HepG2 (cell line): Measurements from ENCODE around the gene THADA. TPM values are rescaled to one million over a fixed set of nuclear protein-coding genes. Genes with fewer than 3 reads are reported as not detected.
A peak's percentile ranks its signal among the peaks of the same experiment; 100 is the strongest.

Source experiments
- ARID2 ChIP-seq: sonication (generic); formaldehyde crosslinking; IDR thresholded peaks from 2 replicates; pipeline ENCODE4 v1.8.1; 2022; ENCODE audit warnings: mild to moderate bottlenecking, missing genetic modification reagents, borderline replicate concordance
- CENPX ChIP-seq: sonication (generic); formaldehyde crosslinking; IDR thresholded peaks from 2 replicates; pipeline ENCODE4 v1.9.0; 2021; ENCODE audit warnings: mild to moderate bottlenecking, missing genetic modification reagents, moderate library complexity
- EED ChIP-seq: sonication (generic); formaldehyde crosslinking; IDR thresholded peaks from 2 replicates; pipeline ENCODE4 v1.5.0; 2020; ENCODE audit warnings: mild to moderate bottlenecking, missing genetic modification reagents
- ELF3 ChIP-seq: IDR thresholded peaks from 2 replicates; pipeline ENCODE4 v1.6.1; 2016; ENCODE audit warnings: missing genetic modification reagents, missing compliant biosample characterization
- FOXP1 ChIP-seq, 2 experiments: fragments of 450-650 bp in 1 of 2; IDR thresholded peaks; 2 replicates each; pipeline ENCODE4 v1.6.1; 2017 to 2018; ENCODE audit warnings: antibody characterized with exemption in 1 of 2
- GATAD2A ChIP-seq: IDR thresholded peaks from 2 replicates; pipeline ENCODE4 v1.6.1; 2016
- MAFK ChIP-seq, 2 experiments: IDR thresholded peaks in 1 of 2; conservative IDR thresholded peaks in 1 of 2; 2 replicates each; pipeline ENCODE4 v1.6.1; 2011; ENCODE audit warnings: improper control_type of control experiment in 2 of 2, low read length in 2 of 2
- NR2F1 ChIP-seq, 2 experiments: fragments of 450-650 bp in 1 of 2; formaldehyde crosslinking in 1 of 2; IDR thresholded peaks; 2 replicates each; pipeline versions ENCODE4 v1.5.0 to v1.6.1; 2016 to 2020; ENCODE audit warnings: mild to moderate bottlenecking in 1 of 2, missing compliant biosample characterization in 1 of 2, missing genetic modification reagents in 1 of 2, moderate library complexity in 1 of 2
- PHB2 ChIP-seq: fragments of 450-650 bp; IDR thresholded peaks from 2 replicates; pipeline ENCODE4 v1.6.1; 2018; ENCODE audit not compliant: partially characterized antibody
- POLR2G ChIP-seq: fragments of 200-400 bp; formaldehyde crosslinking; IDR thresholded peaks from 2 replicates; pipeline ENCODE4 v1.6.1; 2018; ENCODE audit warnings: mild to moderate bottlenecking, low read depth, low read length, moderate library complexity
- SCMH1 ChIP-seq: sonication (generic); formaldehyde crosslinking; IDR thresholded peaks from 2 replicates; pipeline ENCODE4 v1.9.0; 2021; ENCODE audit warnings: missing genetic modification reagents, mild to moderate bottlenecking, borderline replicate concordance
- ZNF274 ChIP-seq: sonication (generic); formaldehyde crosslinking; IDR thresholded peaks from 2 replicates; pipeline ENCODE4 v1.5.1; 2020; ENCODE audit warnings: mild to moderate bottlenecking, missing genetic modification reagents
- polyA plus RNA-seq, 8 experiments: library from polyadenylated mRNA; depleted of rRNA in 3 of 8; stranded (reverse) in 7 of 8; unstranded in 1 of 8; fragments of >200 nt; fragmentation: Illumina TruSeq in 4 of 8; extraction: Trizol in 4 of 8; gene quantifications; 2 replicates each; pipeline versions ENCODE4 v1.2.1 to v1.2.3, GENCODE V29; 2011 to 2016; ENCODE audit warnings: low read depth in 4 of 8, missing spikeins in 1 of 8, mixed read lengths in 1 of 8; ENCODE audit not compliant: insufficient read depth in 1 of 8
- total RNA-seq, 5 experiments: library from RNA; depleted of rRNA; stranded (reverse); fragments of >200 nt; fragmentation: Illumina TruSeq; extraction: Trizol; gene quantifications; 2 replicates each; pipeline ENCODE4 v1.2.3, GENCODE V29; 2016; ENCODE audit warnings: low read depth in 1 of 5
- TF ChIP-seq, protein P1 (sequence below), 2 experiments: sonication (generic) in 1 of 2; formaldehyde crosslinking in 1 of 2; IDR thresholded peaks; 2 replicates each; pipeline versions ENCODE4 v1.6.1 to v1.9.0; 2014 to 2022; ENCODE audit warnings: antibody characterized with exemption in 1 of 2, borderline replicate concordance in 1 of 2, inconsistent platforms in 1 of 2, low read depth in 1 of 2, missing genetic modification reagents in 1 of 2
- TF ChIP-seq, protein P2 (sequence below): sonication (generic); formaldehyde crosslinking; IDR thresholded peaks from 2 replicates; pipeline ENCODE4 v1.4.0; 2020; ENCODE audit warnings: missing genetic modification reagents
- TF ChIP-seq, protein P3 (sequence below): sonication (generic); formaldehyde crosslinking; conservative IDR thresholded peaks from 2 replicates; pipeline ENCODE4 v1.4.0; 2020; ENCODE audit warnings: missing genetic modification reagents

Gene THADA
- total and polyA plus RNA-seq, 2 of the 13 experiments (the other 11 are each of a cell fraction or from before 2014, with no cell fraction given) = 12.7 to 21.7 TPM

DNA sequence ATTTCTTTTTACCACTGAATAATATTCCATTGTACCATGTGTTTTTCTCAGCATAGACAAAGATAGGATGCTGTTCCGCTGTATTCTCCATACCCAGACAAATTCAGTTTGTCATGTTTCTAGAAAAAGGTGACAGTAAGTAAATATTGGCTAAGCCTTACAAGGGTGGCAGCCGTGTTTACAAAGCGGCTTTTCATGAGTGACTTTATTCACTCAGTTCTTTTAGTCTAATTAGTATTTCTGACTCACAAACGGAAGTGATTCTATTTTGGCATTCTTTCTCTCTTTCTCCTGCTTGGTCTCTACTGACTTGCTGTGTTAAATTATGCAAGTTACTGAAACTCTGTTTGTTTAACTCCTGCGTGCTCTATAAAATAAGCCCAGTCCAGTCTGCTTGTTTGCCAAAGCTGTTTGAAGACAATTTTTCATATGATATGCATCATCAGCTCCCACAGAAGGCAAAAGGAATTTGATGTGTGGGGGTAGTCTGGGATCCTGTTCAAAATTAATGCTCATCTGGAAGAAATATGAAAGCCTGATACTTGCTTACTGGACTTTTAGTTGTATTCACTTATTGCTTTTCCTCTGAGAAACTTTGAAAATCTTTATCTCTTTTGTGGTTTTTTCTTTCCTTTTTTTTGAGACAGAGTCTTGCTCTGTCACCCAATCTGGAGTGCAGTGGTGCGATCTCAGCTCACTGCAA lies 38.9 kb upstream of the THADA start (continued):
- TF ChIP-seq, protein P1, sequence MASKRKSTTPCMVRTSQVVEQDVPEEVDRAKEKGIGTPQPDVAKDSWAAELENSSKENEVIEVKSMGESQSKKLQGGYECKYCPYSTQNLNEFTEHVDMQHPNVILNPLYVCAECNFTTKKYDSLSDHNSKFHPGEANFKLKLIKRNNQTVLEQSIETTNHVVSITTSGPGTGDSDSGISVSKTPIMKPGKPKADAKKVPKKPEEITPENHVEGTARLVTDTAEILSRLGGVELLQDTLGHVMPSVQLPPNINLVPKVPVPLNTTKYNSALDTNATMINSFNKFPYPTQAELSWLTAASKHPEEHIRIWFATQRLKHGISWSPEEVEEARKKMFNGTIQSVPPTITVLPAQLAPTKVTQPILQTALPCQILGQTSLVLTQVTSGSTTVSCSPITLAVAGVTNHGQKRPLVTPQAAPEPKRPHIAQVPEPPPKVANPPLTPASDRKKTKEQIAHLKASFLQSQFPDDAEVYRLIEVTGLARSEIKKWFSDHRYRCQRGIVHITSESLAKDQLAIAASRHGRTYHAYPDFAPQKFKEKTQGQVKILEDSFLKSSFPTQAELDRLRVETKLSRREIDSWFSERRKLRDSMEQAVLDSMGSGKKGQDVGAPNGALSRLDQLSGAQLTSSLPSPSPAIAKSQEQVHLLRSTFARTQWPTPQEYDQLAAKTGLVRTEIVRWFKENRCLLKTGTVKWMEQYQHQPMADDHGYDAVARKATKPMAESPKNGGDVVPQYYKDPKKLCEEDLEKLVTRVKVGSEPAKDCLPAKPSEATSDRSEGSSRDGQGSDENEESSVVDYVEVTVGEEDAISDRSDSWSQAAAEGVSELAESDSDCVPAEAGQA (IDR thresholded peaks at IDR 0.05; ENCODE audit: low read depth) = no peak
- TF ChIP-seq, protein P1 (CRISPR knock-in tag; IDR thresholded peaks at IDR 0.05; ENCODE audit: borderline replicate concordance) = peak; percentile 75; the same call in 1 of the 2 replicates
- TF ChIP-seq ZNF274 (CRISPR knock-in tag) = no peak
- TF ChIP-seq, protein P2, sequence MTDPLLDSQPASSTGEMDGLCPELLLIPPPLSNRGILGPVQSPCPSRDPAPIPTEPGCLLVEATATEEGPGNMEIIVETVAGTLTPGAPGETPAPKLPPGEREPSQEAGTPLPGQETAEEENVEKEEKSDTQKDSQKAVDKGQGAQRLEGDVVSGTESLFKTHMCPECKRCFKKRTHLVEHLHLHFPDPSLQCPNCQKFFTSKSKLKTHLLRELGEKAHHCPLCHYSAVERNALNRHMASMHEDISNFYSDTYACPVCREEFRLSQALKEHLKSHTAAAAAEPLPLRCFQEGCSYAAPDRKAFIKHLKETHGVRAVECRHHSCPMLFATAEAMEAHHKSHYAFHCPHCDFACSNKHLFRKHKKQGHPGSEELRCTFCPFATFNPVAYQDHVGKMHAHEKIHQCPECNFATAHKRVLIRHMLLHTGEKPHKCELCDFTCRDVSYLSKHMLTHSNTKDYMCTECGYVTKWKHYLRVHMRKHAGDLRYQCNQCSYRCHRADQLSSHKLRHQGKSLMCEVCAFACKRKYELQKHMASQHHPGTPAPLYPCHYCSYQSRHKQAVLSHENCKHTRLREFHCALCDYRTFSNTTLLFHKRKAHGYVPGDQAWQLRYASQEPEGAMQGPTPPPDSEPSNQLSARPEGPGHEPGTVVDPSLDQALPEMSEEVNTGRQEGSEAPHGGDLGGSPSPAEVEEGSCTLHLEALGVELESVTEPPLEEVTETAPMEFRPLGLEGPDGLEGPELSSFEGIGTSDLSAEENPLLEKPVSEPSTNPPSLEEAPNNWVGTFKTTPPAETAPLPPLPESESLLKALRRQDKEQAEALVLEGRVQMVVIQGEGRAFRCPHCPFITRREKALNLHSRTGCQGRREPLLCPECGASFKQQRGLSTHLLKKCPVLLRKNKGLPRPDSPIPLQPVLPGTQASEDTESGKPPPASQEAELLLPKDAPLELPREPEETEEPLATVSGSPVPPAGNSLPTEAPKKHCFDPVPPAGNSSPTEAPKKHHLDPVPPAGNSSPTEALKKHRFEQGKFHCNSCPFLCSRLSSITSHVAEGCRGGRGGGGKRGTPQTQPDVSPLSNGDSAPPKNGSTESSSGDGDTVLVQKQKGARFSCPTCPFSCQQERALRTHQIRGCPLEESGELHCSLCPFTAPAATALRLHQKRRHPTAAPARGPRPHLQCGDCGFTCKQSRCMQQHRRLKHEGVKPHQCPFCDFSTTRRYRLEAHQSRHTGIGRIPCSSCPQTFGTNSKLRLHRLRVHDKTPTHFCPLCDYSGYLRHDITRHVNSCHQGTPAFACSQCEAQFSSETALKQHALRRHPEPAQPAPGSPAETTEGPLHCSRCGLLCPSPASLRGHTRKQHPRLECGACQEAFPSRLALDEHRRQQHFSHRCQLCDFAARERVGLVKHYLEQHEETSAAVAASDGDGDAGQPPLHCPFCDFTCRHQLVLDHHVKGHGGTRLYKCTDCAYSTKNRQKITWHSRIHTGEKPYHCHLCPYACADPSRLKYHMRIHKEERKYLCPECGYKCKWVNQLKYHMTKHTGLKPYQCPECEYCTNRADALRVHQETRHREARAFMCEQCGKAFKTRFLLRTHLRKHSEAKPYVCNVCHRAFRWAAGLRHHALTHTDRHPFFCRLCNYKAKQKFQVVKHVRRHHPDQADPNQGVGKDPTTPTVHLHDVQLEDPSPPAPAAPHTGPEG = no peak
- peak in 1 of 2 experiments; percentile 74; a peak in 3 of 4 replicates for TF ChIP-seq NR2F1 (CRISPR knock-in tag; IDR thresholded peaks at IDR 0.05)
- TF ChIP-seq ARID2 = peak; percentile 52; the same call in 1 of the 2 replicates
- no peak for TF ChIP-seq PHB2
- TF ChIP-seq SCMH1 (CRISPR knock-in tag) = no peak
- no peak for TF ChIP-seq POLR2G
- TF ChIP-seq ELF3 (CRISPR knock-in tag) = peak; percentile 97
- no peak for TF ChIP-seq CENPX
- TF ChIP-seq FOXP1 (IDR thresholded peaks at IDR 0.05) = peak; percentile 63
- peak; percentile 94 for TF ChIP-seq FOXP1 (CRISPR knock-in tag; IDR thresholded peaks at IDR 0.05)
- TF ChIP-seq MAFK (conservative IDR thresholded peaks at IDR 0.05 in 1 of 2, IDR thresholded peaks at IDR 0.05 in 1 of 2; ENCODE audit: low read length in 2 of 2) = peak; percentile 3 to 34; a peak in 1 of 4 replicates
- TF ChIP-seq, protein P3, sequence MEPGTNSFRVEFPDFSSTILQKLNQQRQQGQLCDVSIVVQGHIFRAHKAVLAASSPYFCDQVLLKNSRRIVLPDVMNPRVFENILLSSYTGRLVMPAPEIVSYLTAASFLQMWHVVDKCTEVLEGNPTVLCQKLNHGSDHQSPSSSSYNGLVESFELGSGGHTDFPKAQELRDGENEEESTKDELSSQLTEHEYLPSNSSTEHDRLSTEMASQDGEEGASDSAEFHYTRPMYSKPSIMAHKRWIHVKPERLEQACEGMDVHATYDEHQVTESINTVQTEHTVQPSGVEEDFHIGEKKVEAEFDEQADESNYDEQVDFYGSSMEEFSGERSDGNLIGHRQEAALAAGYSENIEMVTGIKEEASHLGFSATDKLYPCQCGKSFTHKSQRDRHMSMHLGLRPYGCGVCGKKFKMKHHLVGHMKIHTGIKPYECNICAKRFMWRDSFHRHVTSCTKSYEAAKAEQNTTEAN (CRISPR knock-in tag) = peak; percentile 71; the same call in 1 of the 2 replicates
- TF ChIP-seq EED = no peak
- TF ChIP-seq GATAD2A (CRISPR knock-in tag) = peak; percentile 97
